Smooth muscle cell (in vitro differentiated cells): Measurements from ENCODE around the gene RASGRP2. TPM values are rescaled to one million over a fixed set of nuclear protein-coding genes. Genes with fewer than 3 reads are reported as not detected.

ENCODE experiments used
- DNase-seq: peaks from one replicate; lab custom pipeline; 2025; ENCODE audit not compliant: unreplicated experiment; lab: John Stamatoyannopoulos, UW
- H2AFZ ChIP-seq: fragments of 200-600 bp; sonication (generic); 2 replicates; pipeline ENCODE4 v1.6.0; 2016; ENCODE audit warnings: antibody characterized with exemption, low read depth, mild to moderate bottlenecking
- H3F3A ChIP-seq: fragments of 200-600 bp; sonication (generic); 2 replicates; pipeline ENCODE4 v1.6.0; 2017; ENCODE audit warnings: antibody characterized with exemption, low read depth
- H3K27ac ChIP-seq: fragments of 200-600 bp; sonication (generic); 2 replicates; pipeline ENCODE4 v1.5.1; 2016; ENCODE audit warnings: low read depth, mild to moderate bottlenecking
- H3K27me3 ChIP-seq: fragments of 200-600 bp; sonication (generic); 2 replicates; pipeline ENCODE4 v1.6.1; 2016; ENCODE audit warnings: low read depth, mild to moderate bottlenecking
- H3K36me3 ChIP-seq: fragments of 200-600 bp; sonication (generic); 2 replicates; pipeline ENCODE4 v1.5.1; 2016; ENCODE audit warnings: low read depth
- H3K4me1 ChIP-seq: fragments of 200-600 bp; sonication (generic); 2 replicates; pipeline ENCODE4 v1.5.1; 2016; ENCODE audit warnings: low read depth
- H3K4me2 ChIP-seq: fragments of 200-600 bp; sonication (generic); 2 replicates; pipeline ENCODE4 v1.6.0; 2016; ENCODE audit warnings: mild to moderate bottlenecking
- H3K4me3 ChIP-seq: fragments of 200-600 bp; sonication (generic); 2 replicates; pipeline ENCODE4 v1.5.1; 2016; ENCODE audit warnings: mild to moderate bottlenecking
- H3K79me2 ChIP-seq: fragments of 200-600 bp; sonication (generic); 2 replicates; pipeline ENCODE4 v1.6.0; 2016; ENCODE audit warnings: low read depth, mild to moderate bottlenecking
- H3K9ac ChIP-seq: fragments of 200-600 bp; sonication (generic); 2 replicates; pipeline ENCODE4 v1.6.0; 2016; ENCODE audit warnings: low read depth
- H3K9me3 ChIP-seq: fragments of 200-600 bp; sonication (generic); replicated peaks from 2 replicates; pipeline ENCODE4 v1.5.1; 2016; ENCODE audit warnings: low read depth
- H4K20me1 ChIP-seq: fragments of 200-600 bp; sonication (generic); 2 replicates; pipeline ENCODE4 v1.6.0; 2016; ENCODE audit warnings: low read depth
- CTCF ChIP-seq: fragments of 200-600 bp; sonication (generic); IDR thresholded peaks from 2 replicates; pipeline ENCODE4 v1.5.1; 2017; ENCODE audit warnings: borderline replicate concordance, mild to moderate bottlenecking, antibody characterized with exemption; ENCODE audit not compliant: insufficient read depth, poor library complexity, severe bottlenecking
- WGBS: methylation state at CpG from one replicate; pipeline ENCODE4 v1.1.7; 2016; ENCODE audit warnings: low lambda C conversion rate; 5-methylcytosine and 5-hydroxymethylcytosine counted together
- polyA plus RNA-seq: library from polyadenylated mRNA; unstranded; fragments of >200 nt; fragmentation: Nextera tagmentation; extraction: Ambion mirVana; gene quantifications from 2 replicates; pipeline ENCODE4 v1.2.1, GENCODE V29; 2016
- total RNA-seq: library from RNA; depleted of rRNA; stranded (reverse); fragments of >200 nt; gene quantifications from 2 replicates; pipeline ENCODE4 v1.2.3, GENCODE V29; 2014

RASGRP2 gene
- total and polyA plus RNA-seq, 2 experiments from 2014 or later, result 0.78 to 2.9 TPM

GRCh38 chr11:64717268-64717578, 26.7 kb downstream of the RASGRP2 start:
- Histone ChIP-seq H3K27me3 (peaks cover 68% of the 10 kb centered on the region), H3K9ac (no peak overlapping the region), H3K4me3 (no peak overlapping the region), H3K4me1 (no peaks in the 10 kb centered on the region), H3K27ac (no peak overlapping the region), H3K36me3 (no peaks in the 10 kb centered on the region), H2AFZ (no peak overlapping the region), H4K20me1 (no peaks in the 10 kb centered on the region), H3K4me2 (no peak overlapping the region), H3F3A (no peaks in the 10 kb centered on the region), H3K79me2 (no peaks in the 10 kb centered on the region), H3K9me3 (no peaks in the 10 kb centered on the region)
- DNase-seq, result no peak
- 88% methylated on average over 4 of the region's 4 CpGs for WGBS
- no peak for TF ChIP-seq CTCF

GRCh38 chr11:64716473-64717267, 27.3 kb downstream of the RASGRP2 start:
- Histone ChIP-seq H3K4me3 (no peak overlapping the region), H2AFZ (no peak overlapping the region), H3K4me2 (peak overlapping the region; percentile 53), H3K27ac (no peak overlapping the region), H3K9me3 (no peaks in the 10 kb centered on the region), H3K4me1 (no peaks in the 10 kb centered on the region), H3K36me3 (no peaks in the 10 kb centered on the region), H3K79me2 (no peaks in the 10 kb centered on the region), H3K9ac (no peak overlapping the region), H3F3A (no peaks in the 10 kb centered on the region), H4K20me1 (no peaks in the 10 kb centered on the region), H3K27me3 (peaks cover 68% of the 10 kb centered on the region)
- TF ChIP-seq CTCF, result no peak
- WGBS, result 62% methylated on average over 19 of the region's 21 CpGs
- DNase-seq, result no peak

GRCh38 chr11:64715756-64716472, 28.0 kb downstream of the RASGRP2 start:
- Histone ChIP-seq H3K4me3 (no peak overlapping the region), H3K36me3 (no peaks in the 10 kb centered on the region), H3K27me3 (peaks cover 68% of the 10 kb centered on the region), H3K27ac (no peak overlapping the region), H3K4me2 (peak overlapping the region; percentile 53), H3K9ac (no peak overlapping the region), H2AFZ (no peak overlapping the region), H3K4me1 (no peaks in the 10 kb centered on the region), H3F3A (no peaks in the 10 kb centered on the region), H4K20me1 (no peaks in the 10 kb centered on the region), H3K79me2 (no peaks in the 10 kb centered on the region), H3K9me3 (no peaks in the 10 kb centered on the region)
- TF ChIP-seq CTCF, result no peak
- WGBS, result 72% methylated on average over 13 of the region's 13 CpGs
- no peak for DNase-seq
